HepG2 (cell line): ENCODE measurements around the gene VPS13C. TPM values are rescaled to one million over a fixed set of nuclear protein-coding genes. Genes with fewer than 3 reads are reported as not detected.

Source experiments
- ATAC-seq: fragments of 200-7000 bp; cut with Tn5 transposase; 3 replicates; pipeline ENCODE4 v1.9.1; 2020; ENCODE audit warnings: mild to moderate bottlenecking, moderate library complexity
- BruUV-seq: library from RNA; stranded (reverse); fragments of 400-500 nt; replicated peaks from 2 replicates; lab custom pipeline; 2021; lab: Mats Ljungman, UMichigan
- CTCF ChIA-PET: fragments of 300-600 bp; formaldehyde crosslinking; extraction: SDS; loops from one replicate; lab custom pipeline; 2021; ENCODE audit warnings: low total read pairs, inconsistent platforms, low intra/inter-chr PET ratio; lab: Yijun Ruan, JAX
- POLR2A ChIA-PET: fragments of 350-600 bp; sonication (Branson Sonifier 250); formaldehyde crosslinking; loops from one replicate; lab custom pipeline; 2020; ENCODE audit warnings: antibody characterized with exemption, inconsistent platforms; lab: Yijun Ruan, JAX
- DNase-seq: peaks from one replicate; pipeline ENCODE4 v3.0.0-alpha.2; 2015; ENCODE audit warnings: low spot score
- FAIRE-seq: peaks from 3 replicates; lab custom pipeline; 2011; peaks lifted over from hg19 to GRCh38; lab: Jason Lieb, UNC
- H2AFZ ChIP-seq: one replicate; pipeline ENCODE4 v1.6.1; 2011; ENCODE audit warnings: low read length, inconsistent platforms
- H3K27ac ChIP-seq: fragments of 300-600 bp; 3 replicates; pipeline ENCODE4 v1.8.0; 2011; ENCODE audit warnings: mixed run types, mild to moderate bottlenecking, mixed read lengths, low read length, inconsistent platforms; ENCODE audit not compliant: insufficient read depth; ENCODE audit errors: extremely low read length
- H3K27me3 ChIP-seq, 2 experiments: fragments of 200-600 bp in 1 of 2; 2 replicates in 1 of 2; 3 replicates in 1 of 2; pipeline versions ENCODE4 v1.6.0 to v1.8.0; 2011; ENCODE audit warnings: low read length in 2 of 2, mild to moderate bottlenecking in 2 of 2, moderate library complexity in 2 of 2, inconsistent platforms in 1 of 2; ENCODE audit not compliant: insufficient read depth in 2 of 2, control insufficient read depth in 1 of 2
- H3K36me3 ChIP-seq, 2 experiments: fragments of 200-600 bp in 1 of 2; replicated peaks in 1 of 2; 2 replicates in 1 of 2; 3 replicates in 1 of 2; pipeline versions ENCODE4 v1.5.1 to v1.8.0; 2011; ENCODE audit warnings: low read length in 2 of 2, inconsistent platforms in 1 of 2; ENCODE audit not compliant: insufficient read depth in 2 of 2, control insufficient read depth in 1 of 2
- H3K4me1 ChIP-seq: 2 replicates; pipeline ENCODE4 v1.5.1; 2012; ENCODE audit warnings: low read length, inconsistent platforms; ENCODE audit not compliant: insufficient read depth
- H3K4me2 ChIP-seq: 2 replicates; pipeline ENCODE4 v1.6.0; 2011; ENCODE audit warnings: low read depth, low read length, inconsistent platforms
- H3K4me3 ChIP-seq, 3 experiments: fragments of 200-600 bp in 1 of 3; sonication (generic), shearing (Covaris generic) in 1 of 3; replicated peaks in 1 of 3; 2 replicates each; pipeline ENCODE4 v1.5.1; 2011 to 2016; ENCODE audit warnings: low read length in 3 of 3, inconsistent platforms in 2 of 3, low read depth in 2 of 3, mild to moderate bottlenecking in 2 of 3, control low read depth in 1 of 3, mixed read lengths in 1 of 3; ENCODE audit not compliant: insufficient read depth in 1 of 3
- H3K79me2 ChIP-seq: one replicate; pipeline ENCODE4 v1.6.1; 2011; ENCODE audit warnings: low read length, inconsistent platforms; ENCODE audit not compliant: insufficient read depth
- H3K9ac ChIP-seq: 2 replicates; pipeline ENCODE4 v1.6.0; 2011; ENCODE audit warnings: mild to moderate bottlenecking, low read depth, low read length, inconsistent platforms; ENCODE audit not compliant: insufficient read depth
- H3K9me3 ChIP-seq: 2 replicates; pipeline ENCODE4 v1.5.1; 2012; ENCODE audit warnings: mild to moderate bottlenecking, low read length
- H4K20me1 ChIP-seq: 2 replicates; pipeline ENCODE4 v1.6.0; 2011; ENCODE audit warnings: inconsistent platforms, mild to moderate bottlenecking, low read length, moderate library complexity; ENCODE audit not compliant: insufficient read depth
- HNRNPH1 ChIP-seq: fragments of 200-400 bp; formaldehyde crosslinking; optimal IDR thresholded peaks from 2 replicates; pipeline ENCODE3; 2017; ENCODE audit warnings: mild to moderate bottlenecking, low read depth, low read length
- JDP2 ChIP-seq: sonication (generic); formaldehyde crosslinking; IDR thresholded peaks from 2 replicates; pipeline ENCODE4 v1.8.1; 2022; ENCODE audit warnings: missing genetic modification reagents, borderline replicate concordance
- NKX3-1 ChIP-seq: sonication (generic); formaldehyde crosslinking; IDR thresholded peaks from 2 replicates; pipeline ENCODE4 v1.5.0; 2020; ENCODE audit warnings: missing genetic modification reagents
- SRSF4 ChIP-seq: fragments of 200-400 bp; formaldehyde crosslinking; IDR thresholded peaks from one replicate; pipeline ENCODE4 v1.6.1; 2018; ENCODE audit warnings: mild to moderate bottlenecking, low read depth, low read length, moderate library complexity; ENCODE audit not compliant: poor library complexity, severe bottlenecking
- TOPORS ChIP-seq: sonication (generic); formaldehyde crosslinking; IDR thresholded peaks from 2 replicates; pipeline ENCODE4 v1.8.0; 2023; ENCODE audit warnings: mild to moderate bottlenecking, missing genetic modification reagents
- ZFP1 ChIP-seq: IDR thresholded peaks from 2 replicates; pipeline ENCODE4 v1.6.1; 2016
- ZNF30 ChIP-seq: sonication (generic); formaldehyde crosslinking; IDR thresholded peaks from 2 replicates; pipeline ENCODE4 v1.5.0; 2020; ENCODE audit warnings: mild to moderate bottlenecking, missing genetic modification reagents
- ZNF484 ChIP-seq: sonication (generic); formaldehyde crosslinking; IDR thresholded peaks from 2 replicates; pipeline ENCODE4 v1.5.1; 2020; ENCODE audit warnings: mild to moderate bottlenecking, low read depth, missing genetic modification reagents, borderline replicate concordance
- WGBS: methylation state at CpG from one replicate; pipeline ENCODE4 v1.1.6; 2017; ENCODE audit warnings: low lambda C conversion rate; 5-methylcytosine and 5-hydroxymethylcytosine counted together
- in situ Hi-C: cut with HindIII; loops from 2 replicates; pipeline ENCODE4 v1.10.0; 2017; ENCODE audit warnings: low pct_unique_long_range_greater_than_20kb; ENCODE audit not compliant: extremely low pct_ligation_motif_present
- intact Hi-C: fragments of 100-400 bp; cut with micrococcal nuclease; formaldehyde crosslinking; loops from one replicate; pipeline ENCODE4 v1.10.0; 2022; ENCODE audit not compliant: unreplicated experiment
- polyA plus RNA-seq, 8 experiments: library from polyadenylated mRNA; depleted of rRNA in 3 of 8; stranded (reverse) in 7 of 8; unstranded in 1 of 8; fragments of >200 nt; fragmentation: Illumina TruSeq in 4 of 8; extraction: Trizol in 4 of 8; gene quantifications; 2 replicates each; pipeline versions ENCODE4 v1.2.1 to v1.2.3, GENCODE V29; 2011 to 2016; ENCODE audit warnings: low read depth in 4 of 8, missing spikeins in 1 of 8, mixed read lengths in 1 of 8; ENCODE audit not compliant: insufficient read depth in 1 of 8
- total RNA-seq, 5 experiments: library from RNA; depleted of rRNA; stranded (reverse); fragments of >200 nt; fragmentation: Illumina TruSeq; extraction: Trizol; gene quantifications; 2 replicates each; pipeline ENCODE4 v1.2.3, GENCODE V29; 2016; ENCODE audit warnings: low read depth in 1 of 5
- TF ChIP-seq, protein P1 (sequence below): sonication (generic); formaldehyde crosslinking; IDR thresholded peaks from 2 replicates; pipeline ENCODE4 v1.9.0; 2022; ENCODE audit warnings: low read depth, missing genetic modification reagents

The VPS13C gene
- total and polyA plus RNA-seq, 2 of the 13 experiments (the other 11 are each of a cell fraction or from before 2014, with no cell fraction given) = 10.9 to 26.8 TPM

DNA sequence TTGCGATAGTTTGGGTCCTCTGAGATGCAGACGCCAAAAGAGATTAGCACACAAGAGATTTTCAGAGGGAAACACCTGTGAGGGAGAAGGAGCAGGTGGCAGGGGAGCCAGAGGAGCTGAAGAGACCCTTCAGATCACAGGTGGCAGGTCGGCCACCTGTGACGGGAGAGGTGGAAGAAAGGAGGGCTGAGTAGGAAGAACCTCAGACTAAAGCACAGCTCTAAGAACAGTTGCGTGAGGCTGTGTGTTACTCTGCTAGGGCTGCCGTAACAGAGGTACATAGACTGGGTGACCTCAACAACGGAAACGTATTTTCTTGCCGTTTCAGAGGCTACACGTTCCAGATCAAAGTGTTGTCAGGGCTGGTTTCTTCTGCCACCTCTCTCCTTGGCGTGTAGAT is 45.0 kb upstream of the VPS13C start:
- DNase-seq = no peak
- TF ChIP-seq TOPORS (no peak), NKX3-1 (CRISPR knock-in tag) (no peak), SRSF4 (no peak), ZFP1 (CRISPR knock-in tag) (no peak), HNRNPH1 (no peak), ZNF30 (CRISPR knock-in tag) (no peak), ZNF484 (CRISPR knock-in tag) (no peak), JDP2 (CRISPR knock-in tag) (no peak)
- TF ChIP-seq, protein P1, sequence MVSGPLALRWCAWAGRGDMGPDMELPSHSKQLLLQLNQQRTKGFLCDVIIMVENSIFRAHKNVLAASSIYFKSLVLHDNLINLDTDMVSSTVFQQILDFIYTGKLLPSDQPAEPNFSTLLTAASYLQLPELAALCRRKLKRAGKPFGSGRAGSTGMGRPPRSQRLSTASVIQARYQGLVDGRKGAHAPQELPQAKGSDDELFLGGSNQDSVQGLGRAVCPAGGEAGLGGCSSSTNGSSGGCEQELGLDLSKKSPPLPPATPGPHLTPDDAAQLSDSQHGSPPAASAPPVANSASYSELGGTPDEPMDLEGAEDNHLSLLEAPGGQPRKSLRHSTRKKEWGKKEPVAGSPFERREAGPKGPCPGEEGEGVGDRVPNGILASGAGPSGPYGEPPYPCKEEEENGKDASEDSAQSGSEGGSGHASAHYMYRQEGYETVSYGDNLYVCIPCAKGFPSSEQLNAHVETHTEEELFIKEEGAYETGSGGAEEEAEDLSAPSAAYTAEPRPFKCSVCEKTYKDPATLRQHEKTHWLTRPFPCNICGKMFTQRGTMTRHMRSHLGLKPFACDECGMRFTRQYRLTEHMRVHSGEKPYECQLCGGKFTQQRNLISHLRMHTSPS (CRISPR knock-in tag) = no peak
- no peak overlapping the region for H3K4me2 ChIP-seq
- CTCF ChIA-PET = no interaction called here
- no peak overlapping the region for H3K4me3 ChIP-seq
- no peak for ATAC-seq
- H3K9ac ChIP-seq = no peak overlapping the region
- peaks cover 0 to 11% of the 10 kb centered on the region in 2 experiments; a peak in 1 of 5 replicates for H3K27me3 ChIP-seq
- no peaks in the 10 kb centered on the region for H3K36me3 ChIP-seq
- no TSS peak for BruUV-seq
- in situ Hi-C loops = no loop called here
- FAIRE-seq = no peak
- intact Hi-C loops = no loop called here
- H3K4me1 ChIP-seq = no peaks in the 10 kb centered on the region; the same call in 1 of the 2 replicates
- H3K27ac ChIP-seq = no peak overlapping the region
- no peaks in the 10 kb centered on the region for H4K20me1 ChIP-seq
- WGBS = 55% methylated on average over 11 of the region's 11 CpGs
- no peaks in the 10 kb centered on the region for H3K79me2 ChIP-seq
- no peak overlapping the region for H2AFZ ChIP-seq
- POLR2A ChIA-PET = no interaction called here
- H3K9me3 ChIP-seq = no peaks in the 10 kb centered on the region
